Measurements from ENCODE around the gene MACIR. TPM values are rescaled to one million over a fixed set of nuclear protein-coding genes. Genes with fewer than 3 reads are reported as not detected.

The MACIR gene
- total and polyA plus RNA-seq, 8 donors, result 1.2 to 39.7 (median 15.5) TPM

GRCh38 chr5:103293719-103294118 lies 35.2 kb downstream of the MACIR start:
- Histone ChIP-seq H3K4me3 (no peak overlapping the region), H3K27me3 (no peaks in the 10 kb centered on the region), H3K4me1 (no peaks in the 10 kb centered on the region), H3K9me3 (no peaks in the 10 kb centered on the region), H3K36me3 (no peaks in the 10 kb centered on the region), H3K27ac (no peak overlapping the region)
- intact Hi-C loops (cut with DNase I; ENCODE audit: low total_unique reads), result no loop called here
- TF ChIP-seq CTCF (IDR thresholded peaks at IDR 0.05) (no peak), POLR2A (IDR thresholded peaks at IDR 0.05) (no peak), POLR2AphosphoS5 (IDR thresholded peaks at IDR 0.05) (peak in 1 of 3 donors; percentile 41), EP300 (IDR thresholded peaks at IDR 0.05) (no peak)
- no peak for DNase-seq
- WGBS, 5 donors, result 22 to 52% (median 31%) methylated on average over 3 of the region's 3 CpGs

GRCh38 chr5:103294906-103295305 lies 36.3 kb downstream of the MACIR start:
- H3K4me1 ChIP-seq, result no peaks in the 10 kb centered on the region
- no peaks in the 10 kb centered on the region for H3K36me3 ChIP-seq
- H3K4me3 ChIP-seq, result no peak overlapping the region
- H3K27me3 ChIP-seq, result no peaks in the 10 kb centered on the region
- TF ChIP-seq EP300 (IDR thresholded peaks at IDR 0.05) (no peak), CTCF (IDR thresholded peaks at IDR 0.05) (no peak), POLR2AphosphoS5 (IDR thresholded peaks at IDR 0.05) (no peak), POLR2A (IDR thresholded peaks at IDR 0.05) (no peak)
- WGBS, 5 donors, result 69 to 86% (median 74%) methylated on average over 5 of the region's 5 CpGs
- intact Hi-C loops (cut with DNase I; ENCODE audit: low total_unique reads), result no loop called here
- DNase-seq, result no peak
- H3K27ac ChIP-seq, result no peak overlapping the region
- H3K9me3 ChIP-seq, result no peaks in the 10 kb centered on the region

- no peaks in the 10 kb centered on the region for H3K9me3 ChIP-seq
- no peaks in the 10 kb centered on the region for H3K36me3 ChIP-seq
- no peaks in the 10 kb centered on the region for H3K27me3 ChIP-seq
- DNase-seq, result no peak
- no peak overlapping the region for H3K4me3 ChIP-seq
- H3K4me1 ChIP-seq, result no peaks in the 10 kb centered on the region
- no peak overlapping the region for H3K27ac ChIP-seq
- 91 to 96% (median 94%) methylated on average over 5 of the region's 5 CpGs for WGBS, 5 donors
- TF ChIP-seq CTCF (IDR thresholded peaks at IDR 0.05) (no peak), POLR2AphosphoS5 (IDR thresholded peaks at IDR 0.05) (no peak), POLR2A (IDR thresholded peaks at IDR 0.05) (no peak), EP300 (IDR thresholded peaks at IDR 0.05) (no peak)
- intact Hi-C loops (cut with DNase I; ENCODE audit: low total_unique reads), result no loop called here
These were observed 36.9 kb downstream of the MACIR start for GRCh38 chr5:103295424-103295823.

- Histone ChIP-seq H3K27ac (no peak overlapping the region), H3K4me1 (no peaks in the 10 kb centered on the region), H3K4me3 (no peak overlapping the region), H3K9me3 (no peaks in the 10 kb centered on the region), H3K27me3 (no peaks in the 10 kb centered on the region), H3K36me3 (no peaks in the 10 kb centered on the region)
- TF ChIP-seq POLR2A (IDR thresholded peaks at IDR 0.05), result no peak
- no peak for TF ChIP-seq CTCF (IDR thresholded peaks at IDR 0.05)
- TF ChIP-seq EP300 (IDR thresholded peaks at IDR 0.05), result no peak
- TF ChIP-seq POLR2AphosphoS5 (IDR thresholded peaks at IDR 0.05), result no peak
- 84 to 89% (median 86%) methylated on average over 3 of the region's 3 CpGs for WGBS, 5 donors
- no peak for DNase-seq
- intact Hi-C loops (cut with DNase I; ENCODE audit: low total_unique reads), result no loop called here
These were observed 37.3 kb downstream of the MACIR start for GRCh38 chr5:103295871-103296270.
